ENCODE data around the gene EPHB2.

- TF ChIP-seq CTCF (IDR thresholded peaks at IDR 0.05) (no peak), POLR2A (IDR thresholded peaks at IDR 0.05) (no peak)
These were observed 205.8 kb downstream of the EPHB2 start for GRCh38 chr1:22916471-22916820.
